ENCODE results near the gene SF3A2. TPM values are rescaled to one million over a fixed set of nuclear protein-coding genes. Genes with fewer than 3 reads are reported as not detected.

Gene SF3A2
- total RNA-seq, 2 experiments from 2014 or later: 124 to 206 TPM

- POLR2A ChIA-PET: interaction anchor here (0.7 kb wide), 1 partner anchor 73 kb away, joined by 4 read pairs; no protein-coding TSS in a partner anchor
- CTCF ChIA-PET (ENCODE audit: unreplicated experiment): interaction anchor here (0.5 to 0.6 kb wide), 2 partner anchors 59 to 390 kb away, joined by 3 to 5 read pairs; no protein-coding TSS in a partner anchor
- peaks cover 79% of the 10 kb centered on the region for H3K36me3 ChIP-seq (ENCODE audit: insufficient read depth, low read length)
Observed at GRCh38 chr19:2230807-2231533, 5.7 kb upstream of the SF3A2 start.

DNA sequence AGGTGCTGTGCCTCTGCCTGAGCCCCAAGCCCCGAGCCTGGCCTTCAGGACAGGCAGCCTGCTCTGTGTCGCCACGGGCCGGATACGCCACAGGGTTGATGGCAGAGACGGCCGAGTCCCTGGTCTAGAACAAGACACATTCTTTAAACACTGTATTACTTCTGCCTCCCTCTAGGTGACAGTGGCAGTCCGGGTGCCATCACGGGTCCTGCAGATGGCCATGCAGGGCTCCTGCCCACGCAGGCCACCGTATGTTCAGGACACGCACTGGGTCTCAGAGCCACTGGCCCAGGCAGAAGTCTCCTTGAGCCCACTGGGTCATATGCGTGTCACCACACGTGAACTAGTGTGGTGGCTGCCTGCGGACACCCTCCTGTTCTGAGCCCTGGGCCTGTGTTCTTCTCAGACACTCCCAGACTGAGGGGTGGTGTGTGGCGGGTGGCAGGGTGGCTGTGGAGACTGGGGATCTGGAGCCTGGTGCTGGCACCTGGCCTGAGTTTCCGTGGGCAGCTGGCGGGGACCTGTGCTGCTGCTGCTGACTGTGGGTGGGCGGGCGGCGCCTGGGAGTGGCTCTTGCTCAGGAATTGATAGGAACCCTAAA is 4.9 kb upstream of the SF3A2 start:
- Histone ChIP-seq H3K79me2 (ENCODE audit: insufficient read depth, low read depth, low read length) (peaks cover 34% of the 10 kb centered on the region), H3K9me3 (ENCODE audit: low read length) (no peaks in the 10 kb centered on the region), H4K20me1 (ENCODE audit: insufficient read depth, low read length) (peaks cover 4% of the 10 kb centered on the region), H3K9me2 (ENCODE audit: insufficient read depth, low read length) (no peaks in the 10 kb centered on the region), H3K4me3 (ENCODE audit: low read depth, low read length, poor library complexity, severe bottlenecking) (no peak overlapping the region), H3K4me1 (ENCODE audit: insufficient read depth, low read length, poor library complexity, severe bottlenecking) (peaks cover 66% of the 10 kb centered on the region), H3K36me3 (ENCODE audit: insufficient read depth, low read length) (peaks cover 71% of the 10 kb centered on the region), H2AFZ (ENCODE audit: low read length) (no peak overlapping the region), H3K27ac (ENCODE audit: low read depth, low read length, poor library complexity, severe bottlenecking) (peak overlapping the region; percentile 23), H3K4me2 (ENCODE audit: low read length) (no peak overlapping the region; the same call in 1 of the 2 replicates)
- BruUV-seq (replicated peaks): no TSS peak
- ChIA-PET CTCF (ENCODE audit: unreplicated experiment) (interaction anchor here (0.6 kb wide), 1 partner anchor 389 kb away, joined by 5 read pairs; no protein-coding TSS in a partner anchor), POLR2A (interaction anchor here (0.7 kb wide), 1 partner anchor 74 kb away, joined by 4 read pairs; no protein-coding TSS in a partner anchor)
- intact Hi-C loops (cut with micrococcal nuclease; ENCODE audit: unreplicated experiment): no loop called here
- no peak for TF ChIP-seq EZH2phosphoT487 (IDR thresholded peaks at IDR 0.05; ENCODE audit: borderline replicate concordance, low read depth, low read length)
- TF ChIP-seq, protein P1, sequence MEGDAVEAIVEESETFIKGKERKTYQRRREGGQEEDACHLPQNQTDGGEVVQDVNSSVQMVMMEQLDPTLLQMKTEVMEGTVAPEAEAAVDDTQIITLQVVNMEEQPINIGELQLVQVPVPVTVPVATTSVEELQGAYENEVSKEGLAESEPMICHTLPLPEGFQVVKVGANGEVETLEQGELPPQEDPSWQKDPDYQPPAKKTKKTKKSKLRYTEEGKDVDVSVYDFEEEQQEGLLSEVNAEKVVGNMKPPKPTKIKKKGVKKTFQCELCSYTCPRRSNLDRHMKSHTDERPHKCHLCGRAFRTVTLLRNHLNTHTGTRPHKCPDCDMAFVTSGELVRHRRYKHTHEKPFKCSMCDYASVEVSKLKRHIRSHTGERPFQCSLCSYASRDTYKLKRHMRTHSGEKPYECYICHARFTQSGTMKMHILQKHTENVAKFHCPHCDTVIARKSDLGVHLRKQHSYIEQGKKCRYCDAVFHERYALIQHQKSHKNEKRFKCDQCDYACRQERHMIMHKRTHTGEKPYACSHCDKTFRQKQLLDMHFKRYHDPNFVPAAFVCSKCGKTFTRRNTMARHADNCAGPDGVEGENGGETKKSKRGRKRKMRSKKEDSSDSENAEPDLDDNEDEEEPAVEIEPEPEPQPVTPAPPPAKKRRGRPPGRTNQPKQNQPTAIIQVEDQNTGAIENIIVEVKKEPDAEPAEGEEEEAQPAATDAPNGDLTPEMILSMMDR (conservative IDR thresholded peaks at IDR 0.05; ENCODE audit: low read length): peak; percentile 61; the same call in 1 of the 2 replicates
- DNase-seq (ENCODE audit: low spot score): peak; percentile 50

More at GRCh38 chr19:2230807-2231533, 5.7 kb upstream of the SF3A2 start:
- Histone ChIP-seq H3K4me2 (ENCODE audit: low read length) (no peak overlapping the region; the same call in 1 of the 2 replicates), H4K20me1 (ENCODE audit: insufficient read depth, low read length) (peaks cover 4% of the 10 kb centered on the region), H2AFZ (ENCODE audit: low read length) (no peak overlapping the region), H3K9me3 (ENCODE audit: low read length) (no peaks in the 10 kb centered on the region), H3K4me1 (ENCODE audit: insufficient read depth, low read length, poor library complexity, severe bottlenecking) (peaks cover 67% of the 10 kb centered on the region), H3K27ac (ENCODE audit: low read depth, low read length, poor library complexity, severe bottlenecking) (peak overlapping the region; percentile 23), H3K9me2 (ENCODE audit: insufficient read depth, low read length) (no peaks in the 10 kb centered on the region), H3K4me3 (ENCODE audit: low read depth, low read length, poor library complexity, severe bottlenecking) (no peak overlapping the region), H3K79me2 (ENCODE audit: insufficient read depth, low read depth, low read length) (peaks cover 33% of the 10 kb centered on the region)
- TF ChIP-seq, protein P1 (conservative IDR thresholded peaks at IDR 0.05; ENCODE audit: low read length): no peak
- no peak for TF ChIP-seq EZH2phosphoT487 (IDR thresholded peaks at IDR 0.05; ENCODE audit: borderline replicate concordance, low read depth, low read length)
- BruUV-seq (replicated peaks): no TSS peak
- no peak for DNase-seq (ENCODE audit: low spot score)
- intact Hi-C loops (cut with micrococcal nuclease; ENCODE audit: unreplicated experiment): no loop called here

All from OCI-LY7 (cell line).